Activated CD8-positive, alpha-beta memory T cell treated with anti-CD3 and anti-CD28 coated beads, Interleukin-2, amount 50 U/mL, for 48 hours (primary cell): Measurements from ENCODE around the gene ZNF451.

Source experiments
- DNase-seq: peaks from one replicate; pipeline ENCODE4 v3.0.0-alpha.2; 2020

The ZNF451 gene

GRCh38 chr6:57209030-57209429 lies 119.0 kb downstream of the ZNF451 start:
- DNase-seq = no peak

DNA sequence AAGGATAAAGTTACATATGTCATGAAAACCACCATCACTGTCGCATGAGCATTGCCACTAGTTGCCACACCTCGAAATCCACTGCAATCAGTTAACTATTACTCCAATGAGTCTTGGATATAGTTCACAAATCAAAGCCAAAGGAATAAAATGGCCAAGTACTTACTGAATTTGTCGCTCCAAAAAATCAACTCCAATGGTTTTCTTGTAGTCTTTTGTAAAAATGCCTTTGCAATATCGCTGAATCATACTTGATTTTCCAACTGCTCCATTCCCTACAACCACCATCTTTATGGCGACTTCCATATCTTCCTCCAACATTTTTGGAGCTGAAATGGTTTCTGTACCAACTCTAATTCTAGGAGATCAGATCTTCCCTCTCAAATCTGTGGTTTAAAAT lies 120.1 kb downstream of the ZNF451 start:
- no peak for DNase-seq

DNA sequence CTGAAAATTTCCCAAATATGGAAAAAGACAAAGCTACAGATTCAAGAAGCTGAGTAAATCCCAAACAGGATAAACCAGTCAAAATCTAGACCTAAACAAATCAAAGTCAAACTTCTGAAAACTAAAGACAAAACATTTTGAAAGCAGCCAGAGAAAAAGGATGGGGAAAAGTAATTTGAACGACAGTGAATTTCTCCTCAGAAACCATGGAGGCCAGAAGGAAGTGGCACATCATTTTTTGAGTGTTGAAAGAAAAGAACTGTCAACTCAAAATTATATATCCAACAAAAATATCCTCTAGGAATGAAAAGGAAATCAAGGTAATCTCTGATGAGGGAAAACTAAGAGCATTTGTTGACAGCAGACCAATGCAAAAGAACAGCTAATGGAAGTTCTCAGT lies 125.3 kb downstream of the ZNF451 start:
- DNase-seq = no peak

DNA sequence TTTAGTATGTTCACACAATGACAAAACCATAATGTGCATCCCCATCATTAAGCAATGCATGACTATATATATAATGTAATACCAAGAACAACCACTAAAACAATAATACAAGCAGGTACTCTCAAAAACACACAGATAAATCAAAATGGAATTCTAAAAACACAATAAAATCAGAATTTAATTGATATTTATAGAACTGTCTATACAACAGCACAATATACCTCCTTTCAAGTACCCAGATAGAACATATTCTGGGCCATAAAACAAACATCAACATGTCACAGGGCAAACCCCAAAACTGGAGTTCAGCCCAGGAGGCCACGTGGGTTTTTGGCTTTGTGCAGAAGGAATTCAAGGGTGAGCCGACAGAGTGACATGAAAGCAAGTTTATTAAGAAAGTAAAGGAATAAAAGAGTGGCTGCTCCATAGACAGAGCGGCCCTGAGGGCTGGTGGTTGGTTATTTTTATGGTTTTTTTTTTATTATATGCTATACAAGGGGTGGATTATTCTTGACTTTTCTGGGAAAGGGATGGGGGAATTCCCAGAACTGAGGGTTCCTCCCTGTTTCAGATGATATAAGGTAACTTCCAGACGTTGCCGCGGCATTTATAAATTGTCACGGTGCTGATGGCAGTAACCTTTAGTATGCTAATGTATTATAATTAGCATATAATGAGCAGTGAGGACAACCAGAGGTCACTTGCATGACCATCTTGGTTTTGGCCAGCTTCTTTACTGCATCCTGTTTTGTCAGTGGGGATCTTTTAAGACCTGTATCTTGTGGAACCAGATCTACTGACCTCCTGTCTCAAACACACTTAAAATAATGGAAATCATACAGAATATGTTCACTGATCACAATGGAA lies 126.5 kb downstream of the ZNF451 start:
- no peak for DNase-seq

- no peak for DNase-seq
These were observed 127.3 kb downstream of the ZNF451 start for GRCh38 chr6:57217270-57217669.
